HEK293T (cell line): ENCODE measurements around the gene IFNA14.

Experiments used
- ELF4 ChIP-seq: fragments of 450-650 bp; IDR thresholded peaks from 2 replicates; pipeline ENCODE4 v1.6.1; 2017; ENCODE audit warnings: antibody characterized with exemption
- FOXA1 ChIP-seq: fragments of 450-650 bp; IDR thresholded peaks from 2 replicates; pipeline ENCODE4 v1.6.1; 2016; ENCODE audit warnings: mild to moderate bottlenecking
- ZNF384 ChIP-seq: fragments of 450-650 bp; IDR thresholded peaks from 2 replicates; pipeline ENCODE4 v1.6.1; 2016

GRCh38 chr9:21239911-21240310 lies at the start of gene IFNA14:
- TF ChIP-seq ZNF384 = no peak
- no peak for TF ChIP-seq ELF4
- no peak for TF ChIP-seq FOXA1
